Astrocyte of the cerebellum (primary cell): ENCODE results near the gene CCDC91.
"Not testable (repeated sequence)": the region's sequence is repeated elsewhere in the genome, so short reads cannot be mapped to it uniquely, and the experiment has no call there.

Source experiments
- DNase-seq: peaks from one replicate; pipeline ENCODE4 v3.0.0-alpha.2; 2011; ENCODE audit warnings: low read depth
- H3K4me3 ChIP-seq: 2 replicates; pipeline ENCODE4 v1.5.1; 2011; ENCODE audit warnings: mild to moderate bottlenecking, low read depth, low read length, moderate library complexity
- in situ Hi-C: cut with HindIII; loops from 2 replicates; pipeline ENCODE4 v1.10.0; 2017; ENCODE audit warnings: low sequenced_read_pairs
- TF ChIP-seq, protein P1 (sequence below): IDR thresholded peaks from 2 replicates; pipeline ENCODE4 v1.5.1; 2012; ENCODE audit warnings: low read length, low read depth, moderate library complexity, mild to moderate bottlenecking; ENCODE audit errors: missing control alignments

Gene CCDC91

GRCh38 chr12:28328967-28329366 lies 138.7 kb downstream of the CCDC91 start:
- no peak for DNase-seq
- H3K4me3 ChIP-seq, result no peak overlapping the region
- in situ Hi-C loops, result no loop called here
- TF ChIP-seq, protein P1, sequence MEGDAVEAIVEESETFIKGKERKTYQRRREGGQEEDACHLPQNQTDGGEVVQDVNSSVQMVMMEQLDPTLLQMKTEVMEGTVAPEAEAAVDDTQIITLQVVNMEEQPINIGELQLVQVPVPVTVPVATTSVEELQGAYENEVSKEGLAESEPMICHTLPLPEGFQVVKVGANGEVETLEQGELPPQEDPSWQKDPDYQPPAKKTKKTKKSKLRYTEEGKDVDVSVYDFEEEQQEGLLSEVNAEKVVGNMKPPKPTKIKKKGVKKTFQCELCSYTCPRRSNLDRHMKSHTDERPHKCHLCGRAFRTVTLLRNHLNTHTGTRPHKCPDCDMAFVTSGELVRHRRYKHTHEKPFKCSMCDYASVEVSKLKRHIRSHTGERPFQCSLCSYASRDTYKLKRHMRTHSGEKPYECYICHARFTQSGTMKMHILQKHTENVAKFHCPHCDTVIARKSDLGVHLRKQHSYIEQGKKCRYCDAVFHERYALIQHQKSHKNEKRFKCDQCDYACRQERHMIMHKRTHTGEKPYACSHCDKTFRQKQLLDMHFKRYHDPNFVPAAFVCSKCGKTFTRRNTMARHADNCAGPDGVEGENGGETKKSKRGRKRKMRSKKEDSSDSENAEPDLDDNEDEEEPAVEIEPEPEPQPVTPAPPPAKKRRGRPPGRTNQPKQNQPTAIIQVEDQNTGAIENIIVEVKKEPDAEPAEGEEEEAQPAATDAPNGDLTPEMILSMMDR, result no peak

- H3K4me3 ChIP-seq, in situ Hi-C loops, DNase-seq: not testable (repeated sequence)
Measured at GRCh38 chr12:28329727-28330126, 139.5 kb downstream of the CCDC91 start.

DNA sequence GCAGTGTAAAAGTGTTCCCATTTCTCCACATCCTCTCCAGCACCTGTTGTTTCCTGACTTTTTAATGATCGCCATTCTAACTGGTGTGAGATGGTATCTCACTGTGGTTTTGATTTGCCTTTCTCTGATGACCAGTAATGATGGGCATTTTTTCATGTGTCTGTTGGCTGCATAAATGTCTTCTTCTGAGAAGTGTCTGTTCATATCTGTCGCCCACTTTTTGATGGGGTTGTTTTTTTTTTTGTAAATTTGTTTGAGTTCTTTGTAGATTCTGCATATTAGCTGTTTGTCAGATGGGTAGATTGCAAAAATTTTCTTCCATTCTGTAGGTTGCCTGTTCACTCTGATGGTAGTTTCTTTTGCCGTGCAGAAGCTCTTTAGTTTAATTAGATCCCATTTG lies 140.0 kb downstream of the CCDC91 start:
- DNase-seq, in situ Hi-C loops, H3K4me3 ChIP-seq: not testable (repeated sequence)

DNA sequence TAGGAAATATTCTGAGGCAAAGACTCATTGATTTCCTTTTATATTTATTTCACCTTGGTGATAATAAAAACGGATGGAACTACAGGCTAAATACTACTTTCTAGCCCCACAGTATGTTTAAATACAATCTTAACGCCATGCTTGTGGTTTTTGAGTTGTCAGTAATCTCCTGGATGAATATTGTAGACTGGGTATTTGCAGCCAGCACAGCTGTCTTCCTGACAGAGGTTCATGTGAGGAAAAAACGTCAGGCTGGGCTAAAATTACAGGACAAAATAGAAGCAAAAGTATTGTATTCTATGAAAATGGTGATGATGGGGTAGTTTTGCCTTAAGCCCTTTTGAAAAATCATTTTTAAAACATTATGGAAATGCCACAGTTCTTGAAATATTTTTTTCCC lies 140.9 kb downstream of the CCDC91 start:
- no peak for DNase-seq
- no peak overlapping the region for H3K4me3 ChIP-seq
- in situ Hi-C loops, result no loop called here
- TF ChIP-seq, protein P1, result no peak

- DNase-seq, result no peak
- H3K4me3 ChIP-seq, result no peak overlapping the region
- TF ChIP-seq, protein P1, result no peak
- in situ Hi-C loops, result no loop called here
Measured at GRCh38 chr12:28340261-28341045, 150.2 kb downstream of the CCDC91 start.

DNA sequence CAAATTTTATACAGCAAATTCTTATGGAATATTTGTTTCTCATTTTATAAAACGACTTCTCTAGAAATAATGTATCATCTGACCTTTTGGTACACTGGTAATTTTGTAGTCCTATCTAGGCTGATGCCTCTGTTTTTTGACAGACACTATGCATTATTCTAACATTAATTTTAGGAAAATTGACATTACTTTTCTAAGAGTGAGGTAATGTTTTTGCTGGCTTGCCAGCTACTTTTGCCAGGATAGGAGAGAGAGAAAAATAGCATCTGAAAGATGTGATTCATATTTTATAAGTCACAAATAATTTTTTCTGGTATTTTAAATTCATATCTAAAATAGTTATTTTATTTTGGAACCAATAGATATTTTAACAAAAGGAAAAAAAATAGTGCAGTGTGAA lies 153.5 kb downstream of the CCDC91 start:
- in situ Hi-C loops, result no loop called here
- no peak for DNase-seq
- no peak overlapping the region for H3K4me3 ChIP-seq
- TF ChIP-seq, protein P1, result no peak

- H3K4me3 ChIP-seq, result no peak overlapping the region
- TF ChIP-seq, protein P1, result no peak
- in situ Hi-C loops, result no loop called here
- no peak for DNase-seq
Measured at GRCh38 chr12:28346567-28346966, 156.3 kb downstream of the CCDC91 start.
